HEK293 (cell line): ENCODE measurements around the gene RGS7.

Experiments used
- CTCF ChIA-PET: fragments of 350-600 bp; formaldehyde crosslinking; extraction: SDS; loops from one replicate; lab custom pipeline; 2021; ENCODE audit warnings: antibody characterized with exemption; lab: Yijun Ruan, JAX
- POLR2A ChIA-PET: fragments of 300-600 bp; formaldehyde crosslinking; extraction: SDS; loops from one replicate; lab custom pipeline; 2020; ENCODE audit warnings: antibody characterized with exemption, inconsistent platforms; lab: Yijun Ruan, JAX
- H3K27ac ChIP-seq: fragments of 200-500 bp; sonication (Bioruptor generic); 2 replicates; pipeline ENCODE4 v1.5.1; 2014; ENCODE audit warnings: low read depth, low read length, control low read depth, inconsistent platforms; ENCODE audit errors: extremely low read depth
- H3K36me3 ChIP-seq, 2 experiments: fragments of 200-500 bp in 1 of 2; sonication (Bioruptor generic) in 1 of 2; 1 replicate in 1 of 2; 2 replicates in 1 of 2; pipeline ENCODE4 v1.5.1; 2014 to 2017; ENCODE audit warnings: inconsistent platforms in 2 of 2, low read length in 2 of 2; ENCODE audit not compliant: control insufficient read depth in 2 of 2, insufficient read depth in 1 of 2
- H3K4me1 ChIP-seq: fragments of 200-500 bp; sonication (Bioruptor generic); 2 replicates; pipeline ENCODE4 v1.5.1; 2014; ENCODE audit warnings: mild to moderate bottlenecking, low read length, inconsistent platforms; ENCODE audit not compliant: control insufficient read depth, insufficient read depth
- H3K4me3 ChIP-seq: 2 replicates; pipeline ENCODE4 v1.5.1; 2011; ENCODE audit warnings: low read depth, mild to moderate bottlenecking, control low read depth, low read length, moderate library complexity
- H3K9me3 ChIP-seq: fragments of 200-500 bp; sonication (Bioruptor generic); 2 replicates; pipeline ENCODE4 v1.5.1; 2014; ENCODE audit warnings: low read depth, low read length, inconsistent platforms; ENCODE audit not compliant: control insufficient read depth, insufficient read depth
- FEZF1 ChIP-seq: fragments of 450-650 bp; formaldehyde crosslinking; IDR thresholded peaks from 2 replicates; pipeline ENCODE4 v1.5.1; 2016; ENCODE audit warnings: missing biosample characterization, missing genetic modification characterization
- INSM2 ChIP-seq: fragments of 450-650 bp; formaldehyde crosslinking; IDR thresholded peaks from 2 replicates; pipeline ENCODE4 v1.5.1; 2016; ENCODE audit warnings: missing biosample characterization, missing genetic modification characterization
- KLF8 ChIP-seq: fragments of 450-650 bp; formaldehyde crosslinking; IDR thresholded peaks from 2 replicates; pipeline ENCODE4 v1.5.1; 2016; ENCODE audit warnings: missing biosample characterization, missing genetic modification characterization
- PRDM6 ChIP-seq: fragments of 450-650 bp; formaldehyde crosslinking; IDR thresholded peaks from 2 replicates; pipeline ENCODE4 v1.5.1; 2017; ENCODE audit warnings: missing biosample characterization, missing genetic modification characterization
- SCRT2 ChIP-seq: fragments of 450-650 bp; formaldehyde crosslinking; IDR thresholded peaks from 2 replicates; pipeline ENCODE4 v1.5.1; 2016; ENCODE audit warnings: missing biosample characterization, missing genetic modification characterization
- SETDB1 ChIP-seq: IDR thresholded peaks from one replicate; pipeline ENCODE4 v1.6.1; 2017; ENCODE audit warnings: mild to moderate bottlenecking, low read length, moderate library complexity, mixed read lengths; ENCODE audit not compliant: insufficient read length
- TRIM28 ChIP-seq: IDR thresholded peaks from 2 replicates; pipeline ENCODE4 v1.6.1; 2011; ENCODE audit warnings: low read length, control low read depth, borderline replicate concordance
- ZBTB21 ChIP-seq: fragments of 450-650 bp; formaldehyde crosslinking; IDR thresholded peaks from 2 replicates; pipeline ENCODE4 v1.5.1; 2017; ENCODE audit warnings: missing biosample characterization, missing genetic modification characterization
- ZBTB7A ChIP-seq: fragments of 450-650 bp; formaldehyde crosslinking; IDR thresholded peaks from 2 replicates; pipeline ENCODE4 v1.5.1; 2016; ENCODE audit warnings: low read depth, missing biosample characterization, missing genetic modification characterization
- ZFHX2 ChIP-seq: fragments of 450-650 bp; formaldehyde crosslinking; conservative IDR thresholded peaks from 2 replicates; pipeline ENCODE4 v1.5.1; 2016; ENCODE audit warnings: missing biosample characterization, missing genetic modification characterization
- ZNF114 ChIP-seq: fragments of 450-650 bp; formaldehyde crosslinking; IDR thresholded peaks from 2 replicates; pipeline ENCODE4 v1.5.0; 2017; ENCODE audit warnings: missing biosample characterization, missing genetic modification characterization
- ZNF174 ChIP-seq: fragments of 450-650 bp; formaldehyde crosslinking; IDR thresholded peaks from 2 replicates; pipeline ENCODE4 v1.5.0; 2017; ENCODE audit warnings: missing biosample characterization, mild to moderate bottlenecking, missing genetic modification characterization
- ZNF175 ChIP-seq: fragments of 450-650 bp; formaldehyde crosslinking; IDR thresholded peaks from 2 replicates; pipeline ENCODE4 v1.5.1; 2016; ENCODE audit warnings: missing biosample characterization, missing genetic modification characterization
- ZNF292 ChIP-seq: fragments of 450-650 bp; formaldehyde crosslinking; IDR thresholded peaks from 2 replicates; pipeline ENCODE4 v1.5.1; 2016; ENCODE audit warnings: low read depth, missing biosample characterization, missing genetic modification characterization, borderline replicate concordance
- ZNF302 ChIP-seq: fragments of 450-650 bp; formaldehyde crosslinking; IDR thresholded peaks from 2 replicates; pipeline ENCODE4 v1.5.1; 2016; ENCODE audit warnings: missing biosample characterization, missing genetic modification characterization, low read depth
- ZNF311 ChIP-seq: fragments of 450-650 bp; formaldehyde crosslinking; IDR thresholded peaks from 2 replicates; pipeline ENCODE4 v1.5.1; 2017; ENCODE audit warnings: missing biosample characterization, missing genetic modification characterization, borderline replicate concordance
- ZNF335 ChIP-seq: fragments of 450-650 bp; formaldehyde crosslinking; conservative IDR thresholded peaks from 2 replicates; pipeline ENCODE4 v1.5.1; 2016; ENCODE audit warnings: missing biosample characterization, missing genetic modification characterization
- ZNF391 ChIP-seq: fragments of 450-650 bp; formaldehyde crosslinking; IDR thresholded peaks from 2 replicates; pipeline ENCODE4 v1.5.1; 2016; ENCODE audit warnings: low read depth, missing biosample characterization, missing genetic modification characterization, borderline replicate concordance
- ZNF560 ChIP-seq: fragments of 450-650 bp; formaldehyde crosslinking; IDR thresholded peaks from 2 replicates; pipeline ENCODE4 v1.5.1; 2017; ENCODE audit warnings: missing biosample characterization, missing genetic modification characterization, borderline replicate concordance
- ZNF658 ChIP-seq: fragments of 450-650 bp; formaldehyde crosslinking; IDR thresholded peaks from 2 replicates; pipeline ENCODE4; 2016; ENCODE audit warnings: missing biosample characterization, missing genetic modification characterization
- ZNF776 ChIP-seq: fragments of 450-650 bp; formaldehyde crosslinking; IDR thresholded peaks from 2 replicates; pipeline ENCODE4 v1.5.0; 2017; ENCODE audit warnings: missing biosample characterization, missing genetic modification characterization, borderline replicate concordance
- ZNF785 ChIP-seq: fragments of 450-650 bp; formaldehyde crosslinking; IDR thresholded peaks from 2 replicates; pipeline ENCODE4 v1.5.1; 2016; ENCODE audit warnings: missing biosample characterization, missing genetic modification characterization
- ZNF791 ChIP-seq: fragments of 450-650 bp; formaldehyde crosslinking; IDR thresholded peaks from 2 replicates; pipeline ENCODE4 v1.5.1; 2016; ENCODE audit warnings: missing biosample characterization, missing genetic modification characterization
- ZSCAN16 ChIP-seq: fragments of 450-650 bp; formaldehyde crosslinking; IDR thresholded peaks from 2 replicates; pipeline ENCODE4 v1.5.1; 2016; ENCODE audit warnings: missing biosample characterization, missing genetic modification characterization
- ZSCAN30 ChIP-seq: fragments of 450-650 bp; IDR thresholded peaks from 2 replicates; pipeline ENCODE4 v1.5.1; 2018; ENCODE audit warnings: missing biosample characterization, mild to moderate bottlenecking, missing genetic modification characterization, moderate library complexity
- ZXDB ChIP-seq: fragments of 450-650 bp; formaldehyde crosslinking; IDR thresholded peaks from 2 replicates; pipeline ENCODE4 v1.5.1; 2016; ENCODE audit warnings: missing biosample characterization, missing genetic modification characterization
- TF ChIP-seq, protein P1 (sequence below): IDR thresholded peaks from 2 replicates; pipeline ENCODE4 v1.6.1; 2011; ENCODE audit warnings: mild to moderate bottlenecking, low read depth, low read length, borderline replicate concordance
- TF ChIP-seq, protein P2 (sequence below): fragments of 450-650 bp; formaldehyde crosslinking; optimal IDR thresholded peaks from 2 replicates; pipeline ENCODE3; 2016; ENCODE audit warnings: missing biosample characterization, mild to moderate bottlenecking, missing genetic modification characterization
- TF ChIP-seq, protein P3 (sequence below): fragments of 450-650 bp; formaldehyde crosslinking; IDR thresholded peaks from 2 replicates; pipeline ENCODE4 v1.5.1; 2016; ENCODE audit warnings: missing biosample characterization, missing genetic modification characterization

Gene RGS7

DNA sequence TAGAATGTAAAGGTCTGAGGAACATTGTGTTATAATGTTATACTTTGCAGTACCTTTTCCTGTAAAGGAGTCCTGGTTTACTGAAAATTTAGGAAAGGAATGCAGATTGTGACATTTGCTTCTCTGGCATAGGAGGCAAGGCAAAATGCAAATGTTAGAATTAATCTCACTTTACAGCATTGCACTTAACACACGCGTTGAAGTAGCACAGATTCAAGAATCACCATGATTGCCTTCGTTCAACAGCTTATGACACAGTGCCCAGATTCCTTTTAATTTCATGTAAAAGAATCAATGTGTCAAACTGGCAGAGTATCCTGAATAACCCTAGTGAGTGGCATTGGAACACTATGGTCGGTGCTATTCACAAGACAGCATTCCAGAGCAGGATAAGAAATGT, 47.4 kb downstream of the RGS7 start:
- no peaks in the 10 kb centered on the region for H3K4me1 ChIP-seq
- no peaks in the 10 kb centered on the region for H3K36me3 ChIP-seq
- no peak overlapping the region for H3K27ac ChIP-seq
- H3K9me3 ChIP-seq = no peaks in the 10 kb centered on the region
- ChIA-PET POLR2A (no interaction called here), CTCF (no interaction called here)
- TF ChIP-seq ZXDB (tag by site-specific recombination) (no peak), ZNF292 (no peak), SCRT2 (tag by site-specific recombination) (no peak), ZNF114 (no peak), ZFHX2 (tag by site-specific recombination) (no peak), ZNF311 (tag by site-specific recombination) (no peak), ZBTB7A (tag by site-specific recombination) (no peak), FEZF1 (tag by site-specific recombination) (no peak), SETDB1 (no peak), ZNF175 (tag by site-specific recombination) (no peak), ZNF785 (no peak), ZBTB21 (tag by site-specific recombination) (no peak), ZNF391 (tag by site-specific recombination) (no peak), ZSCAN30 (tag by site-specific recombination) (no peak)
- TF ChIP-seq, protein P1, sequence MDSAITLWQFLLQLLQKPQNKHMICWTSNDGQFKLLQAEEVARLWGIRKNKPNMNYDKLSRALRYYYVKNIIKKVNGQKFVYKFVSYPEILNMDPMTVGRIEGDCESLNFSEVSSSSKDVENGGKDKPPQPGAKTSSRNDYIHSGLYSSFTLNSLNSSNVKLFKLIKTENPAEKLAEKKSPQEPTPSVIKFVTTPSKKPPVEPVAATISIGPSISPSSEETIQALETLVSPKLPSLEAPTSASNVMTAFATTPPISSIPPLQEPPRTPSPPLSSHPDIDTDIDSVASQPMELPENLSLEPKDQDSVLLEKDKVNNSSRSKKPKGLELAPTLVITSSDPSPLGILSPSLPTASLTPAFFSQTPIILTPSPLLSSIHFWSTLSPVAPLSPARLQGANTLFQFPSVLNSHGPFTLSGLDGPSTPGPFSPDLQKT = no peak
- H3K4me3 ChIP-seq = no peak overlapping the region

DNA sequence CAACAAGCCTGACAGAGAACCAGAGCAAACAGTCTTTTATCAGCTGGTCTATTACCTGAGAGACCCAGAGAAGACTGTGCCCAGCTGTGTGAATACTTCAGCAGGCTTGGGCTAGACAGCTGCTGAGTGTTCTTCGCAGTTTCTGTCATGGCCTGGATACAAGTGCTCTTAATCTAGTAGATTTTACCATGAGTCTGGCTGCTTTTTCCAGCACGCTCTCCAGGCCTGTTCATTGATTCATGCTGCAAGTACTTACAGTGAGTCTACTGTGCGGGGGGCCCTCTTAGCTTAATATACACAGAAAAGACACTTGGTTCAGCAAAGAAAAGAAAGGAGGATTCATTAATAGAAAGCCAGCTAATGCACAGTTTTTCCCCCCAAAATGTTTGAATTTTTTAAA, 48.5 kb downstream of the RGS7 start:
- ChIA-PET POLR2A (no interaction called here), CTCF (no interaction called here)
- Histone ChIP-seq H3K9me3 (no peaks in the 10 kb centered on the region), H3K27ac (no peak overlapping the region), H3K36me3 (no peaks in the 10 kb centered on the region), H3K4me3 (no peak overlapping the region), H3K4me1 (no peaks in the 10 kb centered on the region)
- TF ChIP-seq ZNF560 (no peak), INSM2 (tag by site-specific recombination) (no peak), ZNF776 (tag by site-specific recombination) (no peak), ZNF302 (tag by site-specific recombination) (no peak), ZSCAN16 (tag by site-specific recombination) (no peak), ZNF335 (tag by site-specific recombination) (no peak), KLF8 (tag by site-specific recombination) (no peak), TRIM28 (no peak), ZFHX2 (tag by site-specific recombination) (no peak), PRDM6 (tag by site-specific recombination) (no peak), ZNF174 (tag by site-specific recombination) (no peak), ZNF791 (no peak), ZNF658 (tag by site-specific recombination) (no peak)
- TF ChIP-seq, protein P2, sequence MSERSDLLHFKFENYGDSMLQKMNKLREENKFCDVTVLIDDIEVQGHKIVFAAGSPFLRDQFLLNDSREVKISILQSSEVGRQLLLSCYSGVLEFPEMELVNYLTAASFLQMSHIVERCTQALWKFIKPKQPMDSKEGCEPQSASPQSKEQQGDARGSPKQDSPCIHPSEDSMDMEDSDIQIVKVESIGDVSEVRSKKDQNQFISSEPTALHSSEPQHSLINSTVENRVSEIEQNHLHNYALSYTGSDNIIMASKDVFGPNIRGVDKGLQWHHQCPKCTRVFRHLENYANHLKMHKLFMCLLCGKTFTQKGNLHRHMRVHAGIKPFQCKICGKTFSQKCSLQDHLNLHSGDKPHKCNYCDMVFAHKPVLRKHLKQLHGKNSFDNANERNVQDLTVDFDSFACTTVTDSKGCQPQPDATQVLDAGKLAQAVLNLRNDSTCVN (tag by site-specific recombination) = no peak
- TF ChIP-seq, protein P3, sequence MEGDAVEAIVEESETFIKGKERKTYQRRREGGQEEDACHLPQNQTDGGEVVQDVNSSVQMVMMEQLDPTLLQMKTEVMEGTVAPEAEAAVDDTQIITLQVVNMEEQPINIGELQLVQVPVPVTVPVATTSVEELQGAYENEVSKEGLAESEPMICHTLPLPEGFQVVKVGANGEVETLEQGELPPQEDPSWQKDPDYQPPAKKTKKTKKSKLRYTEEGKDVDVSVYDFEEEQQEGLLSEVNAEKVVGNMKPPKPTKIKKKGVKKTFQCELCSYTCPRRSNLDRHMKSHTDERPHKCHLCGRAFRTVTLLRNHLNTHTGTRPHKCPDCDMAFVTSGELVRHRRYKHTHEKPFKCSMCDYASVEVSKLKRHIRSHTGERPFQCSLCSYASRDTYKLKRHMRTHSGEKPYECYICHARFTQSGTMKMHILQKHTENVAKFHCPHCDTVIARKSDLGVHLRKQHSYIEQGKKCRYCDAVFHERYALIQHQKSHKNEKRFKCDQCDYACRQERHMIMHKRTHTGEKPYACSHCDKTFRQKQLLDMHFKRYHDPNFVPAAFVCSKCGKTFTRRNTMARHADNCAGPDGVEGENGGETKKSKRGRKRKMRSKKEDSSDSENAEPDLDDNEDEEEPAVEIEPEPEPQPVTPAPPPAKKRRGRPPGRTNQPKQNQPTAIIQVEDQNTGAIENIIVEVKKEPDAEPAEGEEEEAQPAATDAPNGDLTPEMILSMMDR (tag by site-specific recombination) = no peak
